HG03442 (cell line): ENCODE results near the gene SPEM3.
A peak's percentile ranks its signal among the peaks of the same experiment; 100 is the strongest.

ENCODE experiments used
- ATAC-seq: cut with Tn5 transposase; IDR thresholded peaks from one replicate; pipeline ENCODE4 v1.9.1; 2021; ENCODE audit warnings: mild to moderate bottlenecking, moderate library complexity; ENCODE audit not compliant: unreplicated experiment

The SPEM3 gene

DNA sequence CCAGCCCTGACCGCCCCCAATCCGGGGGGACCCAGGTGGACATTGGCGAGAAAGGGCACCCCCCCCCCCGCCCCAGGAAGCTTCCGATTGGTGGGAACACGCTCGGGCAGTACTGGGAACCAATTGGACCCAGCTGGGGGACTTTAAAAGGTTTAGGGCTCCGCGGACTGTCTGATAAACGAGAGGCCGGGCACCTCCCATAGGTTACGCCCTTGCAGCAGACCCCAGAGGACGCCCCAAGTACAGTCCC lies 25.0 kb upstream of the SPEM3 start:
- no peak for ATAC-seq

DNA sequence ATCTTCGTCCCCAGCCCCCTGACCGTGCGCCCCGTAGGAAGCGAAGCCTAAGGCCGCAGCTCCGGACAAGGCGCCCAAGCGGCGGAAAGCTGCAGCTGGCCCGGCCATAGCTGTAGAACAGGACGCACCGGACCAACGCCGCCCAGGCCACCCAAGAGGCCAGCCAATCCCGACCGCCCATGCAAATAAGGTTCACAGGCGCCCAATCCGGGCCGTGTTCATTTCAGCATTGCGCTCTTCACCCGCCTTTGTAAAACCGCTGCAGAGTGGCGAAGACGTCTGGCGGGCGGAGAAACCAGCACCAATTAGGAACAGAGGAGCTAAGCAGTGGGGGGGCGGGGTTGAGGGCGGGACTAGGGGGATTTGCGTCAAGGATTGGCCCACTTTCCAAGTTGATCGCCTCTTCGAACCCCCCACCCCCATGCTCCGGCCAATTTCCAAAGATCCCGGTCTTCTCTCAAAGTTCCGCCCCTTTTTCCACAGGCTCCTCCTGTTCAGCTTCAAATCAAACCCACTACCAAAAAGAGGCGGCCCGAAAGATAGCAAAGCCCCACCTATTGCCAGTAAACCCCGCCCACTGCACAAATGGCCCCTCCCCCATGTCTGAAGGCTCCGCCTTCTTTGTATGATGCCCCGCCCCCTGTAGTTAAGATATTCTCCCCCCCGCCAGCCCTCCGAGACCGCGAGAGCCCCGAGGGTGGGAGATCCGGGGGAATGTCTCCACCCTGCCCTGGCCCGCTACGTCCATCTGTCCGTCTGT lies 24.5 kb upstream of the SPEM3 start, which contains the start of gene TMEM256:
TMEM256 (minus strand) TSS at position 121 of the 760 bp plus-strand sequence; CDS start at position 108, 13 bp downstream.
- ATAC-seq, result peak; percentile 88

DNA sequence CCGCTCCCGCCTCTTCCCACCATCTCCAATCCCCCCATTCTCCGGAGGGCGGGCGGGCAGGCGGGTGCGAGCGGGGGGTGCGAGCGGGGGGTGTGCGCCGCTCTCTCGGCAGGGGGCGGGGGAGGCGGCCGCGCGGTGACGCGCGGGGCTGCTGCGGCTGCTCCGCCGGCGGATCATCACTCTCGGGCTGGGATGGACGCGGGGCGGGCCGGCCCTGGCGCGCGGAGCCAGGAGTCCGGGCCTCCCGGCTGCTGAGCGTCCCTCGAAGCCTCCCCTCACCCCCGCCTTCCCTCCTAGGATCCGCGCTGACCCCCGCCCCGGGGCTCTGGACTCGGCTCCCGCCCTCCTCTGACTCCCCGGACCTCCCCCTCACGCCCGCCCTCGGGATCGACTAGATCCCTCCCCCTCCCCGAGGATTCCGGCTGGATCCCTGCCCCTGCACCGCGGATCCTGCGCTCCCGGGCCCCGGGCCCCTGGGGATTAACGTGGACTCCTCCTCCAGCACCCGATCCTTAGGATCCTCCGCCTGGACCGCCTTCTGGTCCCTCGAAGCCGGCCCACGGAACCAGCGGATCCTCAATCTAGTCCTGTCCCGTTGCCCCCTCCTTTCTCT lies 23.8 kb upstream of the SPEM3 start:
- no peak for ATAC-seq

DNA sequence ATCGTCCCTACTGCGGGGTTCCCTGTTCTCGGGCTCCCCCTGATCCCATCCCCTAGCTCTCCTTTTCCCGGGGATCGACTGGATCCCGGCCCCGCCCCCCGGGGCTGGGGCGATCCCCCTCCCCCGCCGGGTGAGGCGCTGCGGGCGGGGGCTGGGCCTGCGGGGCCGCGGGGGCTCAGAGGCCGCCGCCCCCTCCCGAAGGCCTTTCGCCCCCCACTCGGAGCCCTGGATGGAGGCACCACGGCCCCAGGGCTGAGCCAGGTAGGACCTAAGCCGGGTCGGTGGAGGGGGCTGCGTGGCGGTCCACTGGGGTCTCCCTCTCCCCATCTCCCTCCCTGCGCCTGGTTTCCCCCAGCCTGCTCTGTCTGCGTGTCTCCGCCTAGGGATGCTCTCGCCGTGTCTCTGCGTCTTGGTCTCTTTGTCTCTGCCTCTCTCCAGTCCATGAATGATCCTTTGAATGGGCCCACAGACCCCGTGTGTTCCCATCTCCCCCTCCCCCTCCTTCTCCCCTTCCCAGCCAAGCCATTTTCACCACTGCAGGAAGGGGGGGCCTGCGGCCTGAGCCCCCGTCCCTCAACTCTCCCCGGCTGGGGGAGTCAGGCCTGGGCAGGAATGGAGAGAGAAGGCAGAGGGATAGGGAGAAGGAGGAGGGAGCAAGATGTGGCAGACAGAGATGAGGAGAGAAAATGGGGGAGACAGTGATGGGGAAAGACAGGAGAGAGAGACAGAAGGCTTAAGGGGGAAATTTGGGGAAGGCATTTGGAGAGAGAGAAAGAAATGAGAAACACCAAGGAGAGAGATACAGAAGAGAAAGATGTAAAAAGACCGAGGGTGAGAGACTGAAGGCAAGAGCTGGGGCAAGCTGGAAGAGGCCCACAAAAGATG lies 23.1 kb upstream of the SPEM3 start:
- ATAC-seq, result no peak

DNA sequence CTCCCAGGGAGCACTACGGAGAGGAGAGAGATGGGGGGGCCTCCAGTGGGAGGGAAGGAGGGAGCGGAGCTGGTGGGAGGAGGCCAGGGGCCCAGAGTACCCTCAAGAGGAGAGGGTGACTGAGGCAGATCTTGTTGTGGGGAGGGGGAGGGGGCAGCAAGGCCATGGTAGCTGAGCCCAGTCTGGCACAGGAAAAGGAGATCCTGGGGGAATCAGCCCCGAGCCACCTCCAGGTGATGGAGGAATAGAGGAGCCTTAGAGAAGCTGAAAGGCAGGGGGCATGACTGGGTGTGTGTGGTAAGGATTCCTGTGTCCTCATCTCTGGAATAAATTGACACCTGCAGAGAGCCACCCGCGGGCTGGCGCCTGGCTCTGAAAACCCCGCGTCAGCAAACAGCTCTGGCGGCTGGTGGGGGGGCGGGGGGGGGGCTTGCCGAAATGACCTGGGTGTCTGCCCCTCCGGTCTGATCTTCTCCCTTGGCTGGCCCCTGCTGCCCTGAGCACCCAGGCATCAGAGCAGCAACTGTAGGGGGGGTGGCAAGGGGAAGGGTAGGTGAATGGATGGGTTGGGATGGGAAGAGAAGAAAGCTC lies 22.3 kb upstream of the SPEM3 start:
- ATAC-seq, result no peak

DNA sequence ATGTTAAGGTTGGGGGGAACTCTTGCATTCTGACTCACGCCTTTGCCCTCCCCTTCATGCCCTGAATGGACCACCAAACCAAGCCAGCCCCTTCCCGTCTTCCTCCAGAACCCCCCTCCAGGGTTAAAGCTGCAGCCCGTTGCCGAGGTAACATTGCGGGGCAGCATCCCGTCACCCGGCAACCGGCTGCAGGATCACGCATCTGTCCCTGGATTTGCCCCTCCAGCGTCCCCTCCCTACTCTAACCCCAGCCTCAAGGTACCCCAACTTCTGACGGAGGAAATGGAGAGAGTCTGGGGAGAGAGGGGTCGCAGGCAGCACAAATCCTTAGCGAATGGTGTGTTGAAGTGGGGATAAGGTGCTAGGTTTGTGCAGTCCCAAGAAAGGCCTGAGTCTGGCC lies 21.6 kb upstream of the SPEM3 start:
- ATAC-seq, result no peak

DNA sequence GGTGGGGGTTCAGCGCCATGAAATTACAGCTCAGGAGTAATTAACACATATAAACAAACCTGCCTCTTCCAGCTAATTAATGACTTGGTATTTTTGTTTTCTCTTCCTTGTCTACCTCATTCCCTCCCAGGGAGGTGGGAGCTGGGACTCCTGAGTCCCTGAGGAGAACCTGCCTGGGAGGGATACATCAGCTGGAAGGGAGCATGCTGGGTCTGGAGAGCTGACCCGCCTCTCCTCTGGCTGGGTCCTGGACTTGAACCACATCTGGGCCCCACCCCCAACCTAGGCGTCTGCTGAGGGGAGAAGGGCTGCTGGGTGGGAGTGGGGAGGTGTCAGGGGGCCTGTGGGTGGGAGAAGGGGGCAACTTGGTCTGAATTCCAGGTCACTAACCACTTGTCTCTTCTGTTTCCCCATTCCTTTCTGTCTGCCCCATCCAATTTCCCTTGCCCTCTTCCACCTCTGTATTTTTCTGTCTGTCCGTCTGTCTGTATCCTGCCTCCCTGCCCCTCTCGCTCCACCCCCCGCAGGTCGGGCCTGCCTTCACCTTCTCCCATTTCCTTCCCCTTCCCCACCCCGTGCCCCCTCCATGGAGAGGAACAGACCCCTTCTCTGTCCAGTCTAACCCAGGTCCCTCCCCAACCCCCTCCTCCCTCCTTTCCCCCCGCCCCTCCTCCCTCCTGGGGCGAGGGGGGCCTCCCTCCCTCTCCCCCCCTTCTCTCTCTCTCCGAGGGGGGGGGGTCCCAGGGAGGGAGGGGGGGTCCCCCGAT lies 21.0 kb upstream of the SPEM3 start, which contains the start of gene NLGN2:
NLGN2 (plus strand) TSS at position 361 of the 767 bp plus-strand sequence. CDS start 411 bp downstream, outside the sequence.
- no peak for ATAC-seq

DNA sequence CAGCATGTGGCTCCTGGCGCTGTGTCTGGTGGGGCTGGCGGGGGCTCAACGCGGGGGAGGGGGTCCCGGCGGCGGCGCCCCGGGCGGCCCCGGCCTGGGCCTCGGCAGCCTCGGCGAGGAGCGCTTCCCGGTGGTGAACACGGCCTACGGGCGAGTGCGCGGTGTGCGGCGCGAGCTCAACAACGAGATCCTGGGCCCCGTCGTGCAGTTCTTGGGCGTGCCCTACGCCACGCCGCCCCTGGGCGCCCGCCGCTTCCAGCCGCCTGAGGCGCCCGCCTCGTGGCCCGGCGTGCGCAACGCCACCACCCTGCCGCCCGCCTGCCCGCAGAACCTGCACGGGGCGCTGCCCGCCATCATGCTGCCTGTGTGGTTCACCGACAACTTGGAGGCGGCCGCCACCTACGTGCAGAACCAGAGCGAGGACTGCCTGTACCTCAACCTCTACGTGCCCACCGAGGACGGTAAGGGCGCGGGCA lies 20.4 kb upstream of the SPEM3 start:
- no peak for ATAC-seq

DNA sequence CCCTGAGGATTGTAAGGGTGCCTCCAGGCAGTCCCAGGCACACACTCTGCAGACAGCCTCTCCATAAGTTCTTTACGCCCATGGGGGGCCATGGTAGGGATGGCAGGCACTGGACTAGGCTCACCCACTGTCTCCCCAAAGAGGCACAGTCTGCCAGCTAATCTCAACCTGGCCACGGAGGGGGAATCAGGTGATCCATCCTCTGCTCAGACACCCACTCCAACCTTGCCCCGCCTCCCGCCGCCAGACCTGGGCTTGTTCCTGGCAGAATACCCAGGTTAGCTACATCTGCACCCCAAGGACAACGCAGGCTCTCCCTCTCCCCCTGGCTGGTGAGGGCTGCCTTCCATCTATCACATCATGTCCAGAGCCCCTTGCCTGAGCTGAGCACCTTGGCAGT lies 19.8 kb upstream of the SPEM3 start:
- ATAC-seq, result no peak

DNA sequence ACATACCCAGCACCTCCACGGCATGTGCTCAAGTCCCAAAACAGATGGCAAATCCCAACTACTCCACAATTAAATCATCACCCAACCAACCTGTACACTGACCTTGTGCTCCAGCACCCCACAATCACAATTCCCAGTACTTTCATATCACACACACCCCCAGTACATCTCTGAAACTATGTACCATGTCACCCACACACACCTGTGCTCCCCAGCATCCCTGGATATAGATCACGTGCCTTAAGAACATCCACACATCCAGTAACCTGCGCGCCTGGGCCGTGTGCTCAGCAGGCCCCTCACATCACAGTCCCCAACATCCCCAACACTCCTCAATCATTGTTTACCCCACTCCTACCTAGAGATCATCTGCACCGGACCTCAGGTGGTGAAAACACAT lies 18.9 kb upstream of the SPEM3 start:
- ATAC-seq, result no peak

DNA sequence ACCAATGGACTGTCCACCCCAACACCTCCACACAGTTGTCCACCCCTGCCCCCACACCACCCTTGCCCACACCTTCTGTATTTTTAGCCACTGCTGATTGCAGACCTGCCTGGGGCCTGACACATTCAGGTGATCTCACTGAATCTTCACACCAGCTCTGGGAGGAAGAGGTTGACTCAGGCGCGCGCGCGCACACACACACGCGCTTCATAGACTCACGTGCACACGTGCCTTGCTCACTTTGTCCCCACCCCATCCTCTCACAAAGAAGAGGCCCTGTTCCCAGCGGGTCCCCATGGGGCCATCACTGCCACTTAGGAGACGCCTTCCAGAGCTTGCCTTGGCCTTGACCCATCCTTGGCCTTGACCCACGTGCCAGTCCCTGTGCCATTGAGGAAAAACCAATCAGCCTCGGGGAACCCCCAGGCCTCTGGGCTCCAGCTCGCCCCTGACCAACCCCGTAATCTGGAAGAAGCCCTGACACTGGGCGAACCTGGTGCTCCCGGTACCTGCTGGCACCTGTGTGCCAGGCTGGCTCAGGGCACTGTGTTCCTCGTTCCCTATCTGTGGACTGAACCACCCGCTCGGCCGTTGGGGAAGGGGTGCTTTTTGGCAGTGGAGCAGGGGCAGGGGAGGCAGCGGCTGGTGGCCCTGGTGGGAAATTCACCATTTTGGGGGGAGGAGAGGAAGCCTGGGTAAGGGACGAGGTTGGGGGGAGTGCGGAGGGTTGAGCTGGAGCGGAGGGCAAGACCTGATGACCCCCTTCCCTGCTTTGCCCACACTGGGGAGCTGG lies 17.8 kb upstream of the SPEM3 start:
- ATAC-seq, result no peak

DNA sequence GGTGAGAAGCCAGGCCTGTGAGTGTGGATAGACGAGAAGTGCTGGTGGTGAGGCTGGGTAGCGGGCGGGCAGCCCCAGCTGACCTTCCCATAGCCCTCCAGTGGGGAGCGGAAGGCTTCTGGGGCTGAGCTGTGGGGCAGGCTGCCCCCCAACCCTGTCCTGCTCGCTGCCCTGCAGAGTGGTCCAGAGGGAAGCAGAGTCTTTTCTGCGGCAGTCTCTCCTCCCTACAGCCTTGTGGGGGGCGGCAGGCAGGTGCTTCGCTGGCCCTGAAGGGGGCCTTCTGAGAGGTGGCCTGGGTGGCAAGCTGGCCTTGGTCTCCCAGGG lies 17.3 kb upstream of the SPEM3 start:
- no peak for ATAC-seq

DNA sequence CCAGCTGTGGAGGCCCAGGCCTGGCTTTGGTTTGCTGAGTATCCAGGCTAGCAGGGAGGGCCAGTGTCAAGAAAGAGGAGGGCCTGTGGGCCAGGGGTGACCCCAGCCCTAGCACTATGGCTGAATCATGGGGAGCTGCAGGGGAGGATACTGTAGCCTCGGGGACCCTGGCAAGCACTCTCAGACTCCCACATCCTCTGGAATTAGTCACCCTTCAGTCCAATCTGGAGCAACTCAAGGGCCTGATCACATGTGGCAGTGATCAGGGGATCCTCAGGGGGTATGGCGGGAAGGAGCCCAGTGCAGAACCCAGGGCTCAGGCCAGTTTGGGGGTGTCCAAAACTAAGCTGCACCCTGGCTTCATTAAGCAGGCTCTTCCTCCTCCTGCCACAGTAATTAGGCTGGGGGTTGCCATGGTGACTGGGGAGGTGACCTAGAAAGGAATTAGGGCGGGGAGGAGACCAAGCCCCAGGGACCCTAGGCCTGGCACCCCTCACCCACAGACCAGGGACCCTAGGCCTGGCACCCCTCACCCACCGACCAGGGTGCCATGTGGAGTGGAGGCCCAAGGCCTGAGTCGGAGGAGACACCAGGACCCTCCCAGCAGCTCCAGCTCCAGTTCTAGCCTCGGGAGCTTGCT lies 15.2 kb upstream of the SPEM3 start:
- ATAC-seq, result no peak

DNA sequence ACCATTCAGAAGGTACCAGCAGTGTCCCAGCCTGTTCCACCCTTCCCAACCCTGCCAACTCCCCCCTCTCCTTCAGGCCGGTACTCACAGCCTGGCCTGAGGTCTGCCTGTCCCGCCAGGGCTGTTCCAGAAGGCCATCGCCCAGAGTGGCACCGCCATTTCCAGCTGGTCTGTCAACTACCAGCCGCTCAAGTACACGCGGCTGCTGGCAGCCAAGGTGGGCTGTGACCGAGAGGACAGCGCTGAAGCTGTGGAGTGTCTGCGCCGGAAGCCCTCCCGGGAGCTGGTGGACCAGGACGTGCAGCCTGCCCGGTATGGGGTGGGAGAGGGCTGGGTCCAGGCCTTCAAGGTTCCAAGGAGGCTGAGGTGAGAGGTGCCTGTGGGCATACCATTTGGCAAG lies 13.8 kb upstream of the SPEM3 start:
- ATAC-seq, result no peak

DNA sequence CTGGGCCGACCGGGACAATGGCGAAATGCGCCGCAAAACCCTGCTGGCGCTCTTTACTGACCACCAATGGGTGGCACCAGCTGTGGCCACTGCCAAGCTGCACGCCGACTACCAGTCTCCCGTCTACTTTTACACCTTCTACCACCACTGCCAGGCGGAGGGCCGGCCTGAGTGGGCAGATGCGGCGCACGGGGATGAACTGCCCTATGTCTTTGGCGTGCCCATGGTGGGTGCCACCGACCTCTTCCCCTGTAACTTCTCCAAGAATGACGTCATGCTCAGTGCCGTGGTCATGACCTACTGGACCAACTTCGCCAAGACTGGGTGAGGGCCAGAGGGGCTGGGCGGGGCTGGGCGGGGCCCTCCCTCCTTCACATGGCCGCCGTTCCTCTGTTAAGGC lies 12.9 kb upstream of the SPEM3 start:
- no peak for ATAC-seq

DNA sequence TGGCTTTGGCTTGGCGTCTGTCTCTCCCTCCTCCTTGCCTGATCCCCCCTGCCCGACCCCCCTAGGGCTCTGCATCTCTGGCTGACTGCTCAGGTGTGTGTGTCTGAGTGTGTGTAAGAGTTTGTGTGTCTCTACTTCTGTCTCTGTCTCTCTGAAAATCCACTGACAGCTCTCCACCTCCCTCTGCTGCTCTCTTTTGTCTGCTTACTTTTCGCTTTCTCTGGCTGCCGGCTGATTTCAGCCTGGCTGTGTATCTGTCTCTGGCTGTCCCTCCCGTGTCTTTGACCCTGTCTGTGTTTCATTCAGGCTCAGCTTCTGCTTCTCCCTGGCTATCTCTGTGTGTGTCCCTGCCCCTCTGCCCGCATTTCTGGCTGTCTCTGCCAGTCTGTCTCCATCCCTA lies 12.3 kb upstream of the SPEM3 start:
- ATAC-seq, result no peak

DNA sequence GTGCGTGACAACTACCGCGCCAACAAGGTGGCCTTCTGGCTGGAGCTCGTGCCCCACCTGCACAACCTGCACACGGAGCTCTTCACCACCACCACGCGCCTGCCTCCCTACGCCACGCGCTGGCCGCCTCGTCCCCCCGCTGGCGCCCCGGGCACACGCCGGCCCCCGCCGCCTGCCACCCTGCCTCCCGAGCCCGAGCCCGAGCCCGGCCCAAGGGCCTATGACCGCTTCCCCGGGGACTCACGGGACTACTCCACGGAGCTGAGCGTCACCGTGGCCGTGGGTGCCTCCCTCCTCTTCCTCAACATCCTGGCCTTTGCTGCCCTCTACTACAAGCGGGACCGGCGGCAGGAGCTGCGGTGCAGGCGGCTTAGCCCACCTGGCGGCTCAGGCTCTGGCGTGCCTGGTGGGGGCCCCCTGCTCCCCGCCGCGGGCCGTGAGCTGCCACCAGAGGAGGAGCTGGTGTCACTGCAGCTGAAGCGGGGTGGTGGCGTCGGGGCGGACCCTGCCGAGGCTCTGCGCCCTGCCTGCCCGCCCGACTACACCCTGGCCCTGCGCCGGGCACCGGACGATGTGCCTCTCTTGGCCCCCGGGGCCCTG lies 11.5 kb upstream of the SPEM3 start:
- ATAC-seq, result no peak

DNA sequence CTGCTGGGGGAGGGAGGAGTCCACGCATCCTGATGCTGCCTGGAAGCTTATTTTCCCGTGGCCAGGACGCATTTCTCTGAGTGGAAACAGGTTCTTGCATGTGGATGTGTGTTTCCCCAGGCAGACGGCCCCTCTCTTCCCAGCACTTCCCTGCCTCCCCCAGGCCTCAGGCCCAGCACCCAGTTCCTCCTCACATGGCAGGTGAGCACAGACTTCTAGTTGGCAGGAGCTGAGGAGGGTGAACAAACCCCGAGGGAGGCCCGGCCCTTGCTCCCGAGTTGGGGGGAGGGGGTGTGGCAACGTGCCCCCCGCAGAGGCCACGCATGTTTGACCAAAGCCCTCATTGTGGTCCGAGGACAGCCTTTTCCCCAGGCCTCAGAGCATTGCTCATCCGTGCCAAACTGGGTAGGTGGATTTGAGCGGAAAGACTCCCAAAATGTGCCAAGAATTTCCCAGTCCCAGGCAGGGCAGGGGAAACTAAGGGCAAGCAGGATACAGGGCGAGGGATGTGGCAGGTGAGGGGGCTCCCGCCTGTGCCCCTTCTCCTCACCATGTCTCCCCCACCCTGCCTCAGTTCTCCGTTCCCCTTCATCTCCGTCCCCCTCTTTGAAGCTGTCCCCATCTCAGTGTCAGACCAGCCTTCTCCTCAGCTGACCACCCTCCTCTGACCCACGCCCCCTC lies 10.0 kb upstream of the SPEM3 start:
- ATAC-seq, result no peak
